Fibroblast of skin of back (primary cell): ENCODE data around the gene IL17RB.
A peak's percentile ranks its signal among the peaks of the same experiment; 100 is the strongest.

Experiments used
- DNase-seq: peaks from one replicate; pipeline ENCODE4 v3.0.0-alpha.2; 2013

IL17RB gene

GRCh38 chr3:53863145-53863544 is 16.8 kb downstream of the IL17RB start:
- DNase-seq, result no peak

DNA sequence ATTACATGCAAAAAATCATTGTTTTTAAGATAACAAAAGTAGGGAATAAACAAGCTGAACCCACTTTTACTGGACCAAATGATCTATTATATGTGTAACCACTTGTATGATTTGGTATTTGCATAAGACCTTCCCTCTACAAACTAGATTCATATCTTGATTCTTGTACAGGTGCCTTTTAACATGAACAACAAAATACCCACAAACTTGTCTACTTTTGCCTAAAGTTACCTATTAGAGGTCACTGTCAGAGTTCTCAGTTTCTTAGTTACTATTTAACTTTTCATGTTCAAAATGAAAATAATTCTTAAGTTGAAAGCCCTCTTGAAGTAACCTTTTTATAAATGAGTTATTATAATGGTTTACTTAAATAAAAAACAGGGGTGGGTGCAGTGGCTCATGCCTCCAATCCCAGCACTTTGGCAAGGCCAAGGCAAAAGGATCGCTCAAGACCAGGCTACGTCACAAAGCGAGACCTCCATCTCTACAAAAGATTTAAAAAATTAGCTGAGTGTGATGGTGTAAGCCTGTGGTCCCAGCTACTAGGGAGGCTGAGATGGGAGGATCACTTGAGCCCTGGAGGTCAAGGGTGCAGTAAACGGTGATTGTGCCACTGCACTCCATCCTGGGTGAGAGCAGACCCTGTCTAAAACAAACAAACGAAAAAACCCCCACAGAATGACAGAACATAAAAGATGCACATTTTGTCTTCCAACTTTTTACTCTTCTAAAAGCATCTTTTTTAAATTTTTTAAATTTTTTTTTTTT is 19.5 kb downstream of the IL17RB start:
- no peak for DNase-seq

GRCh38 chr3:53880396-53881345 is 34.3 kb downstream of the IL17RB start:
- DNase-seq, result peak; percentile 45

DNA sequence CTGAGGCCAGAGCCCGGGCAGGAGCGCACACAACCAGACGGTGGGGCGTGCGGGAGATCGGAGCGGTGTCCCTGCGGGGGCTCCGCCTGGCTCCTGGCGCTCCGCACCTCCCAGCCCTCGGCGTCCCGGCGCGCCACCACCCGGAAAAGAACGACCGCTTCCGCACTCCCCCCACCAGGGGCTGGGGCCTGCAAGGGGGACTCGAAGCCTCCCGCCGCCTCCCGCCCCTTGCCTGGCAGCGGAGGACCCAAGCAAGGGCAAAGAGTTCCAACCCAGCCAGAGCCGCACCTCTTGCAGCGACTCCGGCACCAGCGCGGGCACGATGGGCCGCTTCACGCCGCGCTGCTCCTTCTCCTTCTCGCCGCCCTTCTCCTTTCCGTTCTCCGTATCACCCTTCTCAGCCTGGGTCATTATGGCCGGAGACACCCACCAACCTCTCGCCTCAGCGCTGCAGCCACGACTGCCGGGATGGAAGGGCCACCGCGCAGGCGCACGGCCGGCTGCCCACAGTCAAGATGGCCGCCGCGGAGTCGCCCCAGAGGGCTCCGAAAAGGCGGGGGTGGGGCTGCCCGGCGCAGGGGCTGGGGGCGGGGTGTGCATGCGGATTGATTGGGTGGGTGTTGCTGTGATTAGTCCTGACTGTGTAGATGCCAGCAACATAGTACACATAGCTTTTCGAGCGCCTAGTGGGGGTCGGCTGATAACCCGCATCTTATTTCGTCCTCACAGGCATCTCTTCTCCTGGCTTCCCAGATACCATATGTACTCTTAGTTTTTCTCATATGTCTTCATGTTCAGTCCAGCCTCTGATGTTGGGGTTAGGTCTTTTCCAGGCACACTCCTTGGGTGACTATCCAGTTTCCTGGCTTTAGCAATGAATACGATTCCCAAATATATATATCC is 35.6 kb downstream of the IL17RB start, which contains the start of gene ACTR8:
ACTR8 (minus strand) TSS at position 462 of the 903 bp plus-strand sequence; CDS start at position 411, 51 bp downstream.
- DNase-seq, result peak; percentile 79

DNA sequence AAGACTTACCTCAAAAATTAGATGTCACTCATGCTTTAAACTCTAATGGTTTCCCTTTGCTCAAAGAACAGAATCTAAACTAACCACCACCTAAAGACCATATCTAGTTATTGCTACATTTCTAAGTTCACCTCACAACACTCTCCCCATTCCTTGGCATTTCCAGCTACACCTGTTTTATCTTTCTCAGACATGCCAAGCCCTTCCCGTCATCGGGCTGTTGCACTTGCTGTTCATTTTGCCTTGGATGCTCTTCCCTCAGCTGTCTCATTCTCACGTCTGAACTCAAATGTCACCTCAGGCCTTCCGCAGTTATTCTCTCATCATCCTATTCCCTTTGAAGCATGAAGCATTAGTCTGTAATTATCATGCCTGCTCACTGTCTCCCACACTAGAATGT is 36.6 kb downstream of the IL17RB start:
- no peak for DNase-seq

DNA sequence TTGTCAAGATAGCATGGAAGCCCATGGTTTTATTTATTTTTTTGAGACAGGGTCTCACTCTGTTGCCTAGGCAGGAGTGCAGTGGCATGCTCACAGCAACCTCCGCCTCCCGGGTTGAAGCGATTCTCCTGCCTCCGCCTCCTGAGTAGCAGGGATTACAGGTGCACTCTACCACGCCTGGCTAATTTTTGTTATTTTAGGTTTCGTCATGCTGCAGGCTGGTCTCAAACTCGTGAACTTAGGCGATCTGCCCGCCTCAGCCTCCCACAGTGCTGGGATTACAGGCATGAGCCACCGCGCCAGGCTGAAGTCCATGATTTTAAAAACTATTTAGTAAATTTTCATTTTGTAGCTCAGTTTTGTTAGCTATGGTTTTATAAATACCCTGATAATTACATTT is 38.3 kb downstream of the IL17RB start:
- no peak for DNase-seq

DNA sequence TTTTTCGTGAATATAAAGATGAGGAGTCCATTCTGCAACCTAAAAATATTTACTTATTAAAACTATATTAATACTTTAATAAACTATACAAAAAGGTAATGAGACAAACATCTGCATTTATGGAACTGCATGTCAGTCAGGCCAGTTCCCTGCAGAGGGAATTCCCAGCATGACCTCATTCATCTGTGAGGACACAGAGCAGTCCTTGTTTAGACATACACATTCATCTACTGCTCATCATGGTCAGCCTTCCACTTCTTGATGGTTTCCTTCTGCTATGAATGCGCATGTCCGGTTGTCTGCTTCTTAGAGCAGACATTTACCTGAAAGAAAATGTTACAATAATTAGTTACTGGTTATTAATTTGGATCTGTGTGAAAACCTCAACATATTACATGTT is 38.9 kb downstream of the IL17RB start:
- DNase-seq, result no peak

DNA sequence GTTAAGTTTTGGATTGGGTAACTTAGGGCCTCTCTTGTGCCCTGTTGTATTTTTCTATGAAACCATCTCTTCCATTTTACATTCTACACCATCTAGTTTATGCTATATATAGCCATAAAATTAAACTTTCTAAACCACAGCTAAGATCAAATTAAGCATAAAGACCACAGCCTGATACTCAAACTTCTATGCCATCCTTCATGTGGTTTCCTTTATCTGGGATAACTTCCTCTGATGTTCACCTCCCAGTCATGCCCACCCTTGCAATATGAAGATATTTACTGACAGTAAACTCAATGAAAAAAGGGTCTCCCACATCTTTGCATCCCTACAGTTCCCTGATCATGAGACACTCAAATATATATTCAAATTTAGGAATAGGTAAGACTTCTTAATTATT is 41.1 kb downstream of the IL17RB start:
- no peak for DNase-seq

DNA sequence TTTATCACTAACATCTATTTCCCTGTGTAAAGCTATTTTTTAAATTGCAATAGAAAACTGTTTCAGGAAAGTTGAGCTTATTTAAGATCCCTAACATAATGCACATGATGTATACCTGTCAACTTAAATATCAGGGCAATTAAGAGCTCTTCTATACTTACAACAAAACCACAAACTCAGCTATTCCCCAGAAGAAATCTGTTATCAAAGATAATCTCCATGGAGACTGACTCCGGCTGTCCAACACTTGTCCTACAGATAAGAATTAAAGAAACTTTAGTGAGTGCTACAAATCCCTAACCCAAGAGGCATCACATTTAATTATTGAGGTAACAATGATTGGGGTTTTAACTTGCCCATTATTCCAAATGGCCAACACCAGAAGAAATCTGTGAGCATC is 41.9 kb downstream of the IL17RB start:
- no peak for DNase-seq

DNA sequence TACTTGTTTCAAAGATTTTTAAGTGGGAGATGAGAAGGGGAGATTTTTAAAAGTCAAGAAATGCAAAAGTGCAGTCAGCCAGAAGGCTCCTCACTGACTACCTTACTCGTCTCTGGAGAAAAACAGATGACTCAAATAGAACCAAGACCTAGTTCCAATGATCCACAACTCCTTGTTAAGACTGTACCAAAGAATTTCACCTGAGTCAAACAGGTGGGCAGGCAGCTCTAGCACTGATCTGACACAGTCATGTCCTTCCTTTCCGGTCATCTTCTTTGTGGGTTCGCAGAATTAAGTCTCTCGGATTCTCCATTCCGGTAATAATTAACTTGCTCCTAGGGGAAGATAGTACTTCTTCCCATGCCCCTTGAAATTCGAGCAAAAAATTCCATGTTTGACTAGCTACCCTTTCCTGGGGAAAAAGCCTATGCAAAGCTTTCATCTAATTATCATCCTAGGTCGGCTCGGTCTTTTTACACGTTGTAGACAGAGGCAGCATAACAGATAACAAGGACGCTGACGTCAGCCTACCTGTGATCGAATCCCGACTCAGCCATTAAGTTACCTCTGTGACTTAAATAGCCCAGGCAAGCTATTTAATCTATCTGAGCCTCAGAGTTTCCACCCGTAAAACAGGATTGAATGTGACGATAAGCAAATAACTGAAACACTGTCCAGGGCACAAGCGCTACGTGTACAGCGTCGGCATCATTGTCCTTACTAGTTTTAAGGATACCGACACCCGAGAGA is 44.5 kb downstream of the IL17RB start:
- DNase-seq, result no peak

DNA sequence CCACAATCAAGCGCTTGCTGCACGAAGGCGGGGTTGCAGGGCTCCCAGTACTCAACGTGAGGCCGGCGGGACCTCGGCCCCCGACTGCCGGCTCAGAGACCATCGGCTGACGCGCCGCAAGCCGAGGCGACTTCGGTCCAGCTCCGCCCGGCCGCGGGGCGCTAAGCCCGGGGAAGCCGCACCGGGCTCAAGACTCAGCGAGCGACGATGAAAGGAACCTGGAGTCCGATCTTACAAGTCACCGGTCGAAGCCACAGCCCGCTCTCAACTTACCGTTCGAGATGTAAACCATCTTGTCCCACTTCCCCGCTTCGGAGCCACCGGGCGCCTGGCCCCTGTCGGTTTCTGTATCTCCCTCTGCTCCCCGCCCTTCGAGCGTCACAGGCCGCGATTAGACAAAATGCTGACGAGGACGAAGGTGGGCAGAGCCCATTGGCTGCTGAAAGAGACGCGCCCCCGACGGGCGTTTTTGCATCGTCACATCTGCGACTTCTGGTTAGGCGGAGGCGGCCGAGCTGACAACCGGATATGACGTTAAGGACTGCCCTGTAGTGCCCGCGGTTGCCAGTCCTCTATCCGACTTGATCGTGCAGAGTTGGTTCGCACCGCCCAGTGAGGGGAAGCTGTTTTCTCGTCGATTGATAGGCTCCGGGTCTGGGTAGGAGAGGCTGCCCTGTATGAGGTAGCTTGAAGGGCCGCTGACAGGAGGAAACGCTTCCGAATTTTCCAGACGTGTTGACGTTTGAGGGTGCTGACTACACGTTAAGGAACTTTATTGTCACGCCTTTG is 45.3 kb downstream of the IL17RB start, which contains the start of gene SELENOK:
SELENOK (minus strand) TSS at position 363 of the 789 bp plus-strand sequence.
- DNase-seq, result peak; percentile 100

- no peak for DNase-seq
These were observed 45.9 kb downstream of the IL17RB start for GRCh38 chr3:53892286-53892637.

DNA sequence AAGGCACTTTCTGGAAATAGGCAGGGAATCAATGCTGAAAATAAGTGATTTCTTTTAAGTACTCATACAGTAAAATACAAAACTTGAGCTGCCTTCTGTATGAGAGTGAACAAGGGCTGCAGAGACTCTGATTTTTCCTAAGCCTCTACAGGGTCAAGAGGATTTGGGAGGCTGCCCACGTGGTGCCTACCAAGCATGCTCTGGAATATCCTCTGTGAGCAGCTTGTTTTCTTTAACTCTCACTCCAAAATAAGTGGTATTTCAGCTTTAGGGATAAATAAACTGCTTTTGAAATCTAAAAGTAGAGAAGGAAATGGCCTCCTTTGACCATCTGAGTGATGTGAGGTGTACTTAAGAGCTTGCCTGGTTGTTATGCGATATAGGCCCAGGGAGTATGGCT is 53.4 kb downstream of the IL17RB start:
- no peak for DNase-seq

- DNase-seq, result no peak
These were observed 54.4 kb downstream of the IL17RB start for GRCh38 chr3:53900666-53901331.

- no peak for DNase-seq
These were observed 55.7 kb downstream of the IL17RB start for GRCh38 chr3:53902067-53902466.

GRCh38 chr3:53902711-53903110 is 56.3 kb downstream of the IL17RB start:
- no peak for DNase-seq

- no peak for DNase-seq
These were observed 67.0 kb downstream of the IL17RB start for GRCh38 chr3:53913401-53913800.
